SJSA1 (cell line): ENCODE measurements around the gene IZUMO4. TPM values are rescaled to one million over a fixed set of nuclear protein-coding genes. Genes with fewer than 3 reads are reported as not detected.
"Not testable (repeated sequence)": the region's sequence is repeated elsewhere in the genome, so short reads cannot be mapped to it uniquely, and the experiment has no call there.

ENCODE experiments used
- DNase-seq, 2 experiments: peaks; one replicate each; pipeline ENCODE4 v3.0.0-alpha.2; 2015 to 2020; ENCODE audit warnings: low spot score in 2 of 2, low read depth in 1 of 2
- H3K27ac ChIP-seq: fragments of 250-450 bp; sonication (Bioruptor Pico); 2 replicates; pipeline ENCODE4 v1.5.1; 2020; ENCODE audit warnings: mild to moderate bottlenecking, moderate library complexity
- H3K27me3 ChIP-seq: fragments of 250-450 bp; sonication (Bioruptor Pico); replicated peaks from 2 replicates; pipeline ENCODE4 v1.5.1; 2020; ENCODE audit warnings: mild to moderate bottlenecking, moderate library complexity
- H3K36me3 ChIP-seq: fragments of 250-450 bp; sonication (Bioruptor Pico); 2 replicates; pipeline ENCODE4 v1.5.1; 2020; ENCODE audit warnings: mild to moderate bottlenecking
- H3K4me1 ChIP-seq: fragments of 250-450 bp; sonication (Bioruptor Pico); replicated peaks from 2 replicates; pipeline ENCODE4 v1.6.1; 2021; ENCODE audit warnings: mild to moderate bottlenecking
- H3K4me3 ChIP-seq: fragments of 250-450 bp; sonication (Bioruptor Pico); 2 replicates; pipeline ENCODE4 v1.5.1; 2020; ENCODE audit warnings: mild to moderate bottlenecking
- H3K9me3 ChIP-seq: fragments of 250-450 bp; sonication (Bioruptor Pico); replicated peaks from 2 replicates; pipeline ENCODE4 v1.5.1; 2020; ENCODE audit warnings: mild to moderate bottlenecking
- total RNA-seq: library from RNA; depleted of rRNA; stranded (reverse); fragments of >200 nt; shearing (Covaris generic); gene quantifications from 2 replicates; pipeline ENCODE4 v1.2.3, GENCODE V29; 2014

Gene IZUMO4
- total RNA-seq, 1 experiment from 2014 or later, result 1.9 TPM

- Histone ChIP-seq H3K27me3 (no peaks in the 10 kb centered on the region), H3K36me3 (peaks cover 73% of the 10 kb centered on the region), H3K4me1 (no peaks in the 10 kb centered on the region), H3K4me3 (no peak overlapping the region), H3K9me3 (no peaks in the 10 kb centered on the region), H3K27ac (no peak overlapping the region)
- no peak for DNase-seq
Measured at GRCh38 chr19:2126879-2127518, 30.3 kb downstream of the IZUMO4 start.

GRCh38 chr19:2127758-2128157 is 31.0 kb downstream of the IZUMO4 start:
- DNase-seq, result no peak
- Histone ChIP-seq H3K27ac (no peak overlapping the region), H3K4me3 (no peak overlapping the region), H3K36me3 (peaks cover 73% of the 10 kb centered on the region), H3K9me3 (no peaks in the 10 kb centered on the region), H3K4me1 (no peaks in the 10 kb centered on the region), H3K27me3 (no peaks in the 10 kb centered on the region)

DNA sequence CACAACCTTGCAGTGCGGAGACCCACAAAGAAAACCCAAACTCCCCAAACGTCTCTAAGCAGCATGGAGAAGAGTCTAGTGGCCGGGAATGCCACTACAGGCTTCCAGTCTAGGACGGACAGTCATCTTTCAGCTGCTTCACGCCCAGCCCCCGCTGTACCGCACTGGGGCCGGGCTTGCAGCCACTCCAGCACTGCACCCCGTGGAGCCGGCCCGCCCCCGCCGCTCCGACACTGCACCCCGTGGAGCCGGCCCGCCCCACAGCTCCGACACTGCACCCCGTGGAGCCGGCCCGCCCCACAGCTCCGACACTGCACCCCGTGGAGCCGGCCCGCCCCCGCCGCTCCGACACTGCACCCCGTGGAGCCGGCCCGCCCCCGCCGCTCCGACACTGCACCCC is 31.5 kb downstream of the IZUMO4 start:
- H3K9me3 ChIP-seq, H3K27me3 ChIP-seq, DNase-seq, H3K27ac ChIP-seq, H3K4me1 ChIP-seq, H3K4me3 ChIP-seq: not testable (repeated sequence)
- H3K36me3 ChIP-seq, result peaks cover 73% of the 10 kb centered on the region

- no peaks in the 10 kb centered on the region for H3K27me3 ChIP-seq
- no peak overlapping the region for H3K4me3 ChIP-seq
- DNase-seq, result no peak
- no peak overlapping the region for H3K27ac ChIP-seq
- no peaks in the 10 kb centered on the region for H3K4me1 ChIP-seq
- H3K36me3 ChIP-seq, result peaks cover 69% of the 10 kb centered on the region
- H3K9me3 ChIP-seq, result no peaks in the 10 kb centered on the region
Measured at GRCh38 chr19:2129022-2129421, 32.3 kb downstream of the IZUMO4 start.

DNA sequence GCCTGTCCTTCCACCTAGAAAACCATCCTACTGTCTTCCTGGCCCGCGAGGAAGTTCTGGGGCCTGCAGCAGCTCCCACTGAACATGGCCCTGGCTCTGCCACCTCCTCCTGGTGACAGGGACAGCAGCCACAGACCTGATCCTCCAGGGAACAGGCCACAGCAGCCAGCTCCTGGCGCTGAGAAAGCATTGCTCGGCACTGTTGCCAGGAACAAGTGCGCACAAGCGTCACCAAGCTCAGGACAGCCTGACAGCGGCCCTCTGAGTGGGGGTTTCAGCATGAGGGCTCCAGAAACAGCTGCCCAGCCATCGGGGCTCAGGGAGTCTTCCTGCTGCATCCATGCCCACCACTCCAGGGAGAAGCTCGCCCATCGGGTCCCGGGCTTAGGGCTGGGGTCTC is 32.8 kb downstream of the IZUMO4 start:
- H3K4me3 ChIP-seq, result no peak overlapping the region
- DNase-seq, result no peak
- H3K27me3 ChIP-seq, result no peaks in the 10 kb centered on the region
- H3K27ac ChIP-seq, result no peak overlapping the region
- no peaks in the 10 kb centered on the region for H3K9me3 ChIP-seq
- no peaks in the 10 kb centered on the region for H3K4me1 ChIP-seq
- peaks cover 67% of the 10 kb centered on the region for H3K36me3 ChIP-seq

GRCh38 chr19:2129892-2130770 is 33.4 kb downstream of the IZUMO4 start:
- no peak for DNase-seq
- Histone ChIP-seq H3K4me1 (no peaks in the 10 kb centered on the region), H3K36me3 (peaks cover 69% of the 10 kb centered on the region), H3K4me3 (no peak overlapping the region), H3K9me3 (no peaks in the 10 kb centered on the region), H3K27ac (no peak overlapping the region), H3K27me3 (no peaks in the 10 kb centered on the region)

GRCh38 chr19:2131012-2131975 is 34.6 kb downstream of the IZUMO4 start:
- H3K36me3 ChIP-seq, result peaks cover 69% of the 10 kb centered on the region
- H3K27ac ChIP-seq, H3K4me3 ChIP-seq, DNase-seq, H3K9me3 ChIP-seq, H3K4me1 ChIP-seq, H3K27me3 ChIP-seq: not testable (repeated sequence)

DNA sequence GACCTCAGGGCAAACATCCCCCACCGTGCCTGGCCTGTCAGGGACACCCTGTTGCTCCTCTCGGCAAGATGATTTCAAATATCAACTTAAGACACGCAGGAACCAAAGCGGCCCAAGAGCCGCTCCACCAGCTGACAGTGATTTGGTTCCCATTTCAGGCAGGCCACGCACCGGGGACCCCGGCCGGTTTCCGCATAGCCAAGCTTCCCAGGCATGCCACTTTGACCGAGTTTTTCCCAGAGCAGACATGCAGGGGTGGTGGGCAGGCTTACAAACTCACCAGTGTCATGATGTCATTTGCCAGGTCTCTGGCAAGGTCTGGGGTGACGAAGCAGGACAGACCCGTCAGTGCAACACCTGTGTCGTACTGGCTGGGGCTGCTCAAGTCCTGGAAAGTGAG is 35.5 kb downstream of the IZUMO4 start:
- Histone ChIP-seq H3K27ac (no peak overlapping the region), H3K36me3 (peaks cover 71% of the 10 kb centered on the region), H3K4me1 (no peaks in the 10 kb centered on the region), H3K27me3 (no peaks in the 10 kb centered on the region), H3K4me3 (no peak overlapping the region), H3K9me3 (no peaks in the 10 kb centered on the region)
- no peak for DNase-seq

GRCh38 chr19:2132731-2133490 is 36.2 kb downstream of the IZUMO4 start:
- no peaks in the 10 kb centered on the region for H3K4me1 ChIP-seq
- H3K27ac ChIP-seq, result no peak overlapping the region
- H3K4me3 ChIP-seq, result no peak overlapping the region
- no peak for DNase-seq
- H3K27me3 ChIP-seq, result no peaks in the 10 kb centered on the region
- H3K9me3 ChIP-seq, result no peaks in the 10 kb centered on the region
- peaks cover 74% of the 10 kb centered on the region for H3K36me3 ChIP-seq

GRCh38 chr19:2135474-2136402 is 39.0 kb downstream of the IZUMO4 start:
- Histone ChIP-seq H3K27ac (no peak overlapping the region), H3K9me3 (no peaks in the 10 kb centered on the region), H3K4me3 (no peak overlapping the region), H3K27me3 (no peaks in the 10 kb centered on the region), H3K4me1 (no peaks in the 10 kb centered on the region), H3K36me3 (peaks cover 75% of the 10 kb centered on the region)
- peak in 1 of 2 experiments; percentile 43 for DNase-seq

- no peaks in the 10 kb centered on the region for H3K9me3 ChIP-seq
- H3K4me1 ChIP-seq, result no peaks in the 10 kb centered on the region
- no peak for DNase-seq
- H3K4me3 ChIP-seq, result no peak overlapping the region
- H3K27ac ChIP-seq, result no peak overlapping the region
- no peaks in the 10 kb centered on the region for H3K27me3 ChIP-seq
- H3K36me3 ChIP-seq, result peaks cover 76% of the 10 kb centered on the region
Measured at GRCh38 chr19:2136796-2137195, 40.1 kb downstream of the IZUMO4 start.

DNA sequence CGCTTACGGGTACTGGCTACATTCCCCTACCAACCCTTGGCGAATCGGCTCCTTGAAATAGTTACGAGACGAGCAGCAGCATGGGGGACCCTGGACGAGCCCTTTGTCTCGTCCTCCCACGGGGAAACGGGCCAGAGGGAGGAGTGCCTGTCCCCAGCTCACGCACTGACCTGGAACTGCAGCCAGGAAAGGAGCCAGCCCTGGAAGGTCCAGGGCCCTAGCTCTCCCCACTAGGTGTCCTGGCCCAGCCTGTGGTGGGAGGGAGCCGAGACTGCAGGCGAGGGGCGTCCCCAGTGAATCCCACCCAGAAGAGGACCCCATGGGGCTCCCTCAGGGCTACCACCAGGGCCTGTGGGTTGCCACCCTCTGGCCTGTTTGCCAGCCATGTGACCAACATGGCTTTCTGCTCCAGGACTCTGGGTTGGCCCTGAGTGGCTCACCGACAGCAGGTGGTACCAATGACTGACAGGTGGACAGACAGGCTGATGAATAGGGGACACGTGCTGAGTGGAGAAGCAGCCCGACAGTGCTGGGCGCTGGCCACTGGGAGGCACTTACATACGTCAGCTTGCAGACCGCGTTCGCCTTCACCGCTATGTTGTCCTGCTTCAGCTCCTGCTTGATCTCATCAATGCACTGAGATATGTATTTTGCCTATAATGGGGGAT is 41.5 kb downstream of the IZUMO4 start:
- Histone ChIP-seq H3K27ac (no peak overlapping the region), H3K36me3 (peaks cover 62% of the 10 kb centered on the region), H3K27me3 (no peaks in the 10 kb centered on the region), H3K9me3 (no peaks in the 10 kb centered on the region), H3K4me1 (no peaks in the 10 kb centered on the region), H3K4me3 (no peak overlapping the region)
- DNase-seq, result no peak
